HG03095 (cell line): ENCODE measurements around the gene CASQ2.

Source experiments
- ATAC-seq: cut with Tn5 transposase; IDR thresholded peaks from one replicate; pipeline ENCODE4 v1.9.1; 2021; ENCODE audit warnings: moderate library complexity; ENCODE audit not compliant: unreplicated experiment

CASQ2 gene

DNA sequence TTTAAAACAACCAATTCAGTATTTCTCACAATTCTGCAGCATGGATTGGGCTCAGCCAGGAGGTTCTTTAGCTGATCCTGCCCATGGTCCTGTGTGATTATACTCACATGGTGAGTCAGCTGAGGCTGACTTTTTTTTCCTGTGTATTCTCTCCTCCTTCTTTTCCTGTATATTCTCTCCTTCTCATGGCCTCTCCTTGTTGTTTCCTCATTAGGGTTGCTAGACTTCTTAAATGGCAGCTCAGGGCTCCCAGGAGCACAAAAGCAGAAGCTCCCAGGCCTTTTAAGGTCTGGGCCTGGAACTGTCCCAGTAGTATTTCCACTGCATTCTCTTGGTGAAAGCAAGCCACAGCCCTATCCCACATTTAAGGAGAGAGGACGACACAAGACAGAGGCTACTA is 99.9 kb downstream of the CASQ2 start:
- no peak for ATAC-seq

DNA sequence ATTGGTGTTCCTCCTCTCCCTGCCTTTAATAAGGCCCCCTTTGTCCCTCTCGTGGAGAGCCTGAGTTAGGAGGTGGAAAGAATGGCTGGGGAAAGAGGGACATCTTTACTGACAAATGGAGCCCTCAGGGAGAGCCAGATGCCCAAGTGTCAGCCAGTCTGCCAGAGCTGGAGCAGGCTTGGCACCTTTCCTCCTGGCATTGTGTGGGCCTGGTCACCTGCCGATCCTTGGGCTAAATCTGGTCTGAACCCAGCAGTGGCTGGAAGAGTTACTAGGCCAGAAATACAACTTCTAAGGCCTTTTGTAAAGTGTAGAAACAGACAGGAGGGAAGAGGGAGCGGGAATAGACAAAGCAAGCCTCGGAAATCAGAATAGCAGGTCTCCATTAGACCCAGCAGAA is 101.8 kb downstream of the CASQ2 start:
- ATAC-seq = no peak

DNA sequence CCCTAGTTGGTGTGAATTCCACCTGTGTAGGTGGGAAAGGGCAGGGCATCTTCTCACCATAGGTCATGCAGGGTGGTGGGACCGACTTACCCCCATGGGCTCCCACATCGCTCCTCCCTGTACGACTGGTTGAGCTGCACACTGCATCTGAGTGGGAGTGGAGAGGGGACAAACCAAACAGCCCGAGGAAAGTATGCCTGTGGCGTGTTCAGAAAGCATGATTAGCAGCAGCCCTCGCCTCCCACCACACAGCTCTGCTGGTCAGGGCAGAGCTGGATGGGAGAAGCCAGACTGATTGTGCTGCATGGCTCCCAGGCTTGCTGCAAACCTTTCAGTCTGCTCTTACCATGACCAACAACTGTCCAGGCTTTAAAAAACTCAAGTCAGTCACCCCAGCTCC is 102.3 kb downstream of the CASQ2 start:
- no peak for ATAC-seq

DNA sequence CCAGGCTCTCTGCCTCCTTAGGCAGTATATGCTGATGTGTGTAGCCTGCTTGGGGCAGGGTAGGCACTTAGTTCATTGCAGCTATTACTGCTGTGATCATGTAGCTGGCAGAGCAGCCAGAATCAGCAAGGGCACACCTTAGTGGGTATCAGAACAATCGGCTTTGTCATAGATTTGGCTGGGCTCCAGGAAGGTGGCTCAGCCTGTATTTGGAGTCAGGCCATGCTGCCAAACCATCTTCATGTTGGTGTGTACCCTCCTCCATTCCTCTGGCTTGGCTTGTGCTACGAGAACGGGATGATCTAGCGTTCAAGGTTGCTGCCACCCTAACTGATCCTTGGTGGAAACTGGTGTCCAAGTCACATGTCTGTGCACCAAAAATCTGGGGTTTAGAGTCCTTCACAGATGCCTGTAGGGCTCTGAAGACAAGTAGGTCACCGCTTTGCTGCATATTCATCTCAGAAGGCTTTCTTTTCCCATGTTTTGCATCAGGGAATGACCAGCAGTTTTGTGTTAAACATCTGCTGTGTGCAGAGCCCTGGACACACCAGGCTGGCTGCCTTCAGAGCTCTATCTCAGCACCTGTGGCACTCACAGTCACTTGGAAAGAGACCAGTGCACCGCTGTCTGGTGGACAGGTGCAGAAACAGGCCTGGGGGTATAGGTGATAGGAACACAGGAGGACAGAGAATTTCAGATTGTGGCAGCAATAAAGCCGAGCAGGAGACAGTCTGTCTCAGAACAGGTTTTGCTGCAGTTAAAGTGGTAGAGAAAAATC is 103.0 kb downstream of the CASQ2 start:
- ATAC-seq = no peak

DNA sequence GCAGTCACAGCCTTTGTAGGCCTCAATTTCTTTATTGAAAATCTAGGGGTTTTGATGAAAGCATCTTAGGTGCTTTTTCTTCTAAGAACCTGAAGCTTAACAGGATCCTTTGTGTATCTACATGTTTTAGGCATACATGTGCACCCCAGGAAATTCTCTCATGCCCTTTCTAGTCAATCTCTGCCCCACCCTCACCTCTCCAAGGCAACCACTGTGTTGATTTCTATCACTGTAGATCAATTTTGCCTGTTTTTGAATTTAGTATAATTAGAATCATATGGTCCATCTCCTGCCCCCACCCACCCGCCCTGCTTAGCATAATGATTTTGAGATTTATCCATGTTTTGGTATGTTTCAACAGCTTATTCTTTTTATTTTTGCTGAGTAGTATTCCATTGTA is 107.4 kb downstream of the CASQ2 start:
- ATAC-seq = no peak

DNA sequence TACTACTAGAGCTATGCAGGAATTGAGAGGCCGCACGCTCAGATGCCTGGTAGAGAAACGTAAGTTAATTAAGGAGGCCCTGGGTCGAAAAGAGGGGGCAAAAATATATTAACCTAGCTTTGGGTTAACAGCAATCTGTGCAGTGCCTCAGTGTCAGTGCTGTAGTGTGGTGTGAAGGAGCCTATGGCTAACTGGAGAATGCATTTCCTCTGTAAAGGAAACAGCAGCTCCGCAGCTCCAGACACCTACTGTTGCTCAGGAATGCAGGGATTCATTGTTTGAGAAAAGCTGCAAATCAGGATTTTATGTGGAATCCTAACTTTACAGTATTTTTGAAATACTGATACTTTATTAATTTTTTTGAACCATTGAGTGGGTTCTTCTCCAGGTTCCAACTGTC is 108.4 kb downstream of the CASQ2 start:
- no peak for ATAC-seq

DNA sequence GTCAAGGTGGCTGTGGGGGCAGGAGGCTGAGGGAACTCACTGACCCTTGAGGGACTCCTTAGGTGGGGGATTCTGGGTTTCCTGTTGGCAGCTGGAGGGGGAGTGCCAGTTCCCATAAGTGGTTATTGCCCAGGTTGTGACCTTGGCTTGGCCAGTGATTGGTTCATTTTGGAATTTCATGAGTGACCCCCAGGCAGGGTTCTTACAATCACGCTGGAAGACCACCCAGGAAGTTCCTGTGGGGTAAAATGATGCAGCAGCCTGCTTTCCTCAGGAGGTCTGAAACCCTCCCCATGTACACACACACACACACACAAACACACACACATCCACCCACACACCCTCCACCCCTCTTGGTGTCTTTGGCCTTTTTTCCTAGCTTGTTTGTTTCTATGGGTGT is 109.9 kb downstream of the CASQ2 start:
- ATAC-seq = no peak

DNA sequence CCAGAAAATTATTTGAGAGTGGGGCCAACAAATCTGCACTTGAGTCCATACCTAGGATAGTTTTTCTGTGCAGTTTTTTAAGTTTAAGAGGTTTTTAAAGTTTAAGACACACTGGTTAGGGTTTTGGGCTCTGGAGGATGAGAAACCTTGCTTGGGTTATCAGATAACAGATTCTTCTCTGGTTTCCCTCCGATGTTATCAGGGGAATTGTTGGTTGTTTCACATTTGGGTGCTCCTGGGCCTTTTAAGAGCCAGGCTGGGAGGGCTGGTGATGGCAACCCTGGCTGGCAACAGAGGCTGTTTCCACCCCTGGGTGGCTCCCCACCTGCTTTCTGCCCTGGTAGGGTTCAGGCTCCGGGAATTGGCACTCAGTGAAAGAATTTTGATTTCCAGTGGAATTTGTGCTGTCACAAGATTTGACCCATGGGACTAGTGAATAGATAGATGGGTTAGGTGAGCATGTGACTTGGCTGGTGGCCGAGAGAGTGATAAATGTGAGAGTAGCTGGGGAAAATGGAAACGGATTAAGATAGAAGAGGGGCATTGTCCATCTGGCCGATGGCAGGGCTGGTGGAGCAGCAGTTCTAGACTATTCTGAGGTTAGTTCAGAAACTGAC is 111.9 kb downstream of the CASQ2 start:
- ATAC-seq = no peak

DNA sequence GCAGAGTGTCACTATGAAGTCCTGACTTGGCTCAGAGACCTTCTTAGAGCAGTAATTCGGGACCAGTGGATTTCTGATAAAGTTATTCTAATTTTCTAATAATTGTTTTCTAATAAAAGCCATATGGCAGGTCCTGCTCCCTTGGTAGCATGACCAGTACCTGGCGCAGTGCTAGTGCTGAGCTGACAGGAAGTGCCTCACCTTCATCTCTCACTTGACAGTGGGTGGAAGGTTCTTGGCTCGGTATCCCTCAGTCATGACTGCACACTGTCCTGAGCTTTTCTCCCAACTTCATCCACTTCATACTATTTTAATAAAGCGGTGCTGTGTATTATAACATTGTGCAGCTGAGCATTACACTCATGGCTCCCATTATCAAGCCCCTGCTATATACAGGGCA is 112.6 kb downstream of the CASQ2 start:
- ATAC-seq = no peak

DNA sequence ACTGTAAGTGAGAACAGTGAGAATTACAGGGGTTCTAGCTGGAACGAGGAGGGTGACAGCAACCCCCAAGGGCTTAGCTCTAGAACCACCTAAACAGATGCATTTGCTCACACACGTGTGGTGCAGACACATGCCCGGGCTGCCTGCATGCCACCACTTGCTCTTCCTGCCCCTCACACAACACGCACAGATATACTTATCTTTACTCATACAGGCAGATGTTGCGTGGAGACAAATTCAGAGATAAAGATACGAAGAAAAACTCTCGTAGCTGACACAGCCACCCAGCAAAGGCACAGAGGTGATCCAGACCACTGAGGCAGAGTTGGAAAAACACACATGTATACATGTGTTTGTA is 113.2 kb downstream of the CASQ2 start:
- ATAC-seq = no peak

DNA sequence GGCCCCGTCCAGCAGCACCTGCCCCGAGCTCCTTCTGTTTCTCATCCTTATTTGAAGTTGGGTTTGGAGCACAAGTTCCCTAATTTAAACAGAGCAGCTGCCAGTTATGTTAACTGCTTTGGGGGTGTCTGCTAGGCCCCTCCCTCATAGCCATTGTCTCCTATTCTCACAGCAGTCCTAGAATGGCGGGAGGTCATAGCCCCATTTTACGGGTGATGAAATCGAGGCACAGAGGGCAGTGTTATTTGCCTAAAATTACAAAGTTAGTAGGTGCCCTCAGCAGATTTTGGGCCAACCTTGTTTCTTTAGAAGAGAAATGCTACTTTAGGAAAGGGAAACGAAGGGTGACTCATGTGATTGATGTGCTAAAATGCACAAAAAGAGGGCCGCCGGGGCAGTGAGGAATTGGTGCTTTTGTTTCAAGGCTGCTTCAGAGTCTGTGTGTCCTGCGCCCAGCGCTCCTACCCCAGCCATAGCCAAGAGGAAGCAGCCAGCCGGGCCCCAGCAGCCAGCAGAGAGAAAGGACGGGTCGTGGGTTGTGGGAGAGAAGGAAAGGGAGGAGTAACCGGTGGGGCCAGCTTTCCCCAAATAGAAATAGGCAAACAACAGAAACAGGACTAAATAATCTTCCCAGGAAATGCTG is 113.7 kb downstream of the CASQ2 start:
- no peak for ATAC-seq

DNA sequence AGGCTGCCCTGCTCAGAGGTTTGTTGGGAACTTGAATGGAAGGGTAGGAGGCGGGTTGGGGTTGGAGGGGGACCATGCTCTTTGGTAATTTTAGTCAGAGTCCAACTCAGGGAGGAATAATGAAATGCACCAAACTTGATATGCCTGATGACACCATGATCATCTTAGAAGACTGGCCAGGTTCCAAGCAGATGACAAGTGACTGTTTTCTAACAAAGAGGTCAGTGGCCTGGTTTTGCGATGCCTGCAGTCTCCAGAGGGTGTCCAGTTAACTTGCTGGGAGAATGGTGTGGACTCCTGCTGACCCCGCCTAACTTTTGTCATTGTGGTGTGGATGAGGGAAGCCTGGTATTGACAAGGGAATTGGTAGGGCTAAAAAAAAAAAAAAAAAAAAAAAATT is 114.4 kb downstream of the CASQ2 start:
- ATAC-seq = no peak

DNA sequence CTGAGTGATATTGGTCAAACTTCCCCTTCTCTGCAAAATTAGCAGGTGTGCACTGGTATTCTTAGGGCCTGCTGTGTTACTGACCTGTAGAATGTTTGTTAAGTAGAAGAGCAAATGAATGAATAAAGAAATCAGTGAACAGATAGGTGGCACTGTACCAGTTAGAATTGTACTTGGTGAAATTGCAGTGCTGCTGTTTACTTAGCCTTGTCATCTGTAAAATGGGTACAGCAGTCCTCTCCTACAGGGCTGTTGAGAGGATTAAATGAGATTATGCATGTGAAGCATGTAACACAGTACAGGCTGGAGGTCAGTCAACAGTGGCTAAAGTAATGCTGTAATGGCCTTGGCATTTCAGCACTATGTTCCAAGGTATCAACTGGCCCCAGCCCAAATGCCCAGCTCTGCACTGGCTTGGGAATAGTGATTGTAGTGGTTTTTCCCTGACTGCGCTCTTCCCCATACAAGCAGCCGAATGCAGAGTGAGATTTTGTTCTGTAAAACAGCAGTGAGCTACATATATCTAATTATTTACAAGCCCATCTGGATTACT is 116.2 kb downstream of the CASQ2 start:
- ATAC-seq = no peak

DNA sequence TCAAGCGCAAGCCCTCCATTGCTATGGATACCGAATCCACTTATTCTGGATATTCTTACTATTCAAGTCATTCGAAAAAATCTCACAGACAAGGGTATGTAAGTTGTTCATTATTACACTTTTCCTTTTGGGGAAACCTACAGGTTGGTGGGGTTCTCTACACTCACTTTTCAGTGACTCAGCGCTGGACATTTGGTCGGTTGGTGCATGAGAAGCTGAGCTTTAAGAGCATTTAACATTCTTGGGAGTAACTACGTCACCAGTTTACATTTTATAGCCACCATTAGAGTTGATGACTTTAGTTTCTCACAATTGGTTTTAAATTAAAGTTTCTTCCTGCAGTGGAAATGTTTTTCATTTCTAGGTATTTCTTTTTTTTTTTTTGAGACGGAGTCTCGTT is 117.1 kb downstream of the CASQ2 start:
- ATAC-seq = no peak

DNA sequence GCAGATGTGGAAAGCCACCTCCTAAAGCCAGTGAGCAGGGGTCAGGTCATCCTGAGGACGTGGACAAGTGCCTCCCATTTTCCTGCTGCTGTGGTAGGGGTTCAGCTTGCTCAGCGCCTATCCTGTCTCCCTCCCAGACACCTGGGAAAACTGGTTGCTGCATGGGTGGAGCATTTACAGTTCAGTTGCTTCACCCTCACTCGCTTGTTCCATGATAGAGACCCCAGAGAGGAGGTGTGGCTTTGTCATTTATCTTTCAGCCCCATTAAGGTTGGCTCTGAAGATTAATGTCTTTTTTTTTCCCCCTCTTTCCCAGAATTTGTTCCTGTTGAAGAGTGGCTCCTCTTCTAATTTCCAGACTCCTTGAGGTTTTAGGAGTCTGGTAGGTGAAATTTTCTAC is 117.6 kb downstream of the CASQ2 start:
- ATAC-seq = no peak
